ENCODE results near the gene ATP8A1.

Gene ATP8A1

GRCh38 chr4:42359711-42360110 is 297.2 kb downstream of the ATP8A1 start:
- DNase-seq = no peak

Measured in effector CD8-positive, alpha-beta T cell (primary cell).